Uterus (tissue), 2 donors: ENCODE results near the gene HOXA9.

Experiments
- CTCF ChIP-seq, 4 experiments: fragments of 200-600 bp in 2 of 4; fragments of 450-650 bp in 2 of 4; sonication (generic) in 2 of 4; IDR thresholded peaks; one replicate each; pipeline ENCODE4 v1.5.1; 2016 to 2019; ENCODE audit warnings: antibody characterized with exemption in 4 of 4, mild to moderate bottlenecking in 2 of 4, moderate library complexity in 1 of 4
- POLR2A ChIP-seq, 2 donors: fragments of 450-650 bp; IDR thresholded peaks; one replicate each; pipeline ENCODE4 v1.6.1; 2016; ENCODE audit warnings: antibody characterized with exemption in 2 of 2, mild to moderate bottlenecking in 1 of 2, moderate library complexity in 1 of 2

DNA sequence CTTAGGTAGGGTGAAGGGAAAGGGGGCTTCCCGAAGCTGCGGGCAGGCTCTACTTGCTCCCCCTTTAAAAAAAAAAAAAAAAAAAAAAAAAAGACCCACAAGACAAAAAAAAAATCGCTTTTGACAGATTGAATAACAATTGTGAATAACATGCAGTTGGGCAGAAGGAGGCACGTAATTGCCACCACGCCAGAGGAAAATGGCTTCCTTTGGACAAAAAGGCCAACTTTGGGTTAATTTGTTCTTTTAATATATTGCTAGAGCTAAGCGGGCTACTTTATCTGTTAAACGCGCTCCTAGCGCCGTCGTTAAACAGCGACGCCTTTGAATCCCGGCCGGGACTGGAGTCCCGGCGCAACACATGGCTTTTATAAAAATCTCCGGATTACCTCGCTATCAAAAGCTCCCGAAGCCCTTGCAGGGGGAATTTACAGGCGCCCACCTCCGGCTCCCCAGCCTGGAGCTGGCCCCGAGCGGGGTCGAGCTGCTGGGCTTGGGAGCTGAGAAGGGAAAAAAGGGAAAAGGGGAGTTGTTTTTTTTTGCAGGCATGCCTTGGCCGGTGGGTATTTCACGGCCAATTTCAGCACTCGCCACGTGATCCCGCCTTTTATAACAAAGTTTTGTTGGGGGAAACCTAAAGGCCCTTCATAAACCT, 18.5 kb upstream of the HOXA9 start:
- no peak for TF ChIP-seq CTCF (IDR thresholded peaks at IDR 0.05)
- no peak for TF ChIP-seq POLR2A (IDR thresholded peaks at IDR 0.05)
